Muscle of leg (tissue), 16 donors: Measurements from ENCODE around the gene UBC. TPM values are rescaled to one million over a fixed set of nuclear protein-coding genes. Genes with fewer than 3 reads are reported as not detected.

Experiments used
- DNase-seq: peaks from one replicate; pipeline ENCODE4 v3.0.0; 2013
- H3K27ac ChIP-seq: one replicate; pipeline ENCODE4 v1.5.1; 2013; ENCODE audit warnings: mild to moderate bottlenecking, low read length, control low read depth
- H3K27me3 ChIP-seq: one replicate; pipeline ENCODE4 v1.6.1; 2013; ENCODE audit warnings: low read length; ENCODE audit not compliant: control insufficient read depth, insufficient read depth
- H3K36me3 ChIP-seq: one replicate; pipeline ENCODE4 v1.6.1; 2013; ENCODE audit warnings: low read length; ENCODE audit not compliant: control insufficient read depth, insufficient read depth
- H3K4me1 ChIP-seq: one replicate; pipeline ENCODE4 v1.6.1; 2013; ENCODE audit warnings: low read length; ENCODE audit not compliant: control insufficient read depth, insufficient read depth
- H3K4me3 ChIP-seq: one replicate; pipeline ENCODE4 v1.5.1; 2013; ENCODE audit warnings: low read length, control low read depth
- H3K9me3 ChIP-seq: replicated peaks from 2 replicates; pipeline ENCODE4 v1.6.1; 2013; ENCODE audit warnings: low read depth, low read length; ENCODE audit not compliant: control insufficient read depth
- WGBS: methylation state at CpG from one replicate; pipeline ENCODE4 v1.1.5; 2013; ENCODE audit warnings: missing lambda C conversion rate; ENCODE audit not compliant: insufficient coverage; 5-methylcytosine and 5-hydroxymethylcytosine counted together
- long read RNA-seq, 11 donors: transcript quantifications; one replicate each; lab custom pipeline, GENCODE V29; 2026
- polyA plus RNA-seq, 8 donors: library from polyadenylated mRNA; unstranded; fragments of 120-200 nt; gene quantifications; one replicate each; pipeline versions ENCODE4 v1.2.1 to v1.2.3, GENCODE V29; 2013; ENCODE audit warnings: inconsistent platforms in 1 of 8, low replicate concordance in 1 of 8; ENCODE audit not compliant: insufficient read length in 8 of 8, insufficient read depth in 1 of 8
- total RNA-seq: library from RNA; stranded (reverse); fragments of 120-200 nt; gene quantifications from one replicate; pipeline ENCODE4 v1.2.4, GENCODE V29; 2013

The UBC gene
- 789 TPM for total RNA-seq
- polyA plus RNA-seq = 1,000 to 10,000 TPM in 1 of 8 donors, 100 to 1,000 TPM in 7; 692 to 1,042 (median 849) TPM
- long read RNA-seq, donor 1, transcript UBC-205 (1 exons, 3,745 nt) = major isoform, 190 of 302 reads
- long read RNA-seq, donor 1, transcript UBC-201 (2 exons, 2,688 nt) = minor isoform, 111 of 302 reads
- long read RNA-seq, donor 1, partial matches to known transcripts = 0 of 302 reads
- long read RNA-seq, donor 1, other reads (novel, unspliced or antisense) = 0 of 302 reads
- long read RNA-seq, donor 2, transcript UBC-201 (2 exons, 2,688 nt) = minor isoform, 25 of 60 reads
- long read RNA-seq, donor 2, transcript UBC-205 (1 exons, 3,745 nt) = major isoform, 35 of 60 reads
- long read RNA-seq, donor 2, partial matches to known transcripts = 0 of 60 reads
- long read RNA-seq, donor 2, other reads (novel, unspliced or antisense) = 0 of 60 reads
- long read RNA-seq, donor 3, transcript UBC-205 (1 exons, 3,745 nt) = major isoform, 575 of 818 reads
- long read RNA-seq, donor 3, transcript UBC-201 (2 exons, 2,688 nt) = minor isoform, 241 of 818 reads
- long read RNA-seq, donor 3, partial matches to known transcripts = 0 of 818 reads
- long read RNA-seq, donor 3, other reads (novel, unspliced or antisense) = 0 of 818 reads
- long read RNA-seq, donor 4, transcript UBC-201 (2 exons, 2,688 nt) = minor isoform, 174 of 509 reads
- long read RNA-seq, donor 4, transcript UBC-205 (1 exons, 3,745 nt) = major isoform, 335 of 509 reads
- long read RNA-seq, donor 4, partial matches to known transcripts = 0 of 509 reads
- long read RNA-seq, donor 4, other reads (novel, unspliced or antisense) = 0 of 509 reads
- long read RNA-seq, donor 5, transcript UBC-201 (2 exons, 2,688 nt) = minor isoform, 633 of 1,739 reads
- long read RNA-seq, donor 5, transcript UBC-205 (1 exons, 3,745 nt) = major isoform, 1,104 of 1,739 reads
- long read RNA-seq, donor 5, partial matches to known transcripts = 0 of 1,739 reads
- long read RNA-seq, donor 5, other reads (novel, unspliced or antisense) = 0 of 1,739 reads
- long read RNA-seq, donor 6, transcript UBC-205 (1 exons, 3,745 nt) = major isoform, 757 of 1,182 reads
- long read RNA-seq, donor 6, transcript UBC-201 (2 exons, 2,688 nt) = minor isoform, 420 of 1,182 reads
- long read RNA-seq, donor 6, transcript UBC-204 (2 exons, 624 nt) = minor isoform, 5 of 1,182 reads
- long read RNA-seq, donor 6, partial matches to known transcripts = 0 of 1,182 reads
- long read RNA-seq, donor 6, other reads (novel, unspliced or antisense) = 0 of 1,182 reads
- long read RNA-seq, donor 7, transcript UBC-201 (2 exons, 2,688 nt) = minor isoform, 308 of 877 reads
- long read RNA-seq, donor 7, transcript UBC-205 (1 exons, 3,745 nt) = major isoform, 567 of 877 reads
- long read RNA-seq, donor 7, partial matches to known transcripts = 0 of 877 reads
- long read RNA-seq, donor 7, other reads (novel, unspliced or antisense) = 0 of 877 reads
- long read RNA-seq, donor 8, transcript UBC-201 (2 exons, 2,688 nt) = minor isoform, 188 of 415 reads
- long read RNA-seq, donor 8, transcript UBC-205 (1 exons, 3,745 nt) = major isoform, 226 of 415 reads
- long read RNA-seq, donor 8, partial matches to known transcripts = 0 of 415 reads
- long read RNA-seq, donor 8, other reads (novel, unspliced or antisense) = 0 of 415 reads
- long read RNA-seq, donor 9, transcript UBC-201 (2 exons, 2,688 nt) = minor isoform, 214 of 737 reads
- long read RNA-seq, donor 9, transcript UBC-205 (1 exons, 3,745 nt) = major isoform, 522 of 737 reads
- long read RNA-seq, donor 9, partial matches to known transcripts = 0 of 737 reads
- long read RNA-seq, donor 9, other reads (novel, unspliced or antisense) = 0 of 737 reads
- long read RNA-seq, donor 10, transcript UBC-201 (2 exons, 2,688 nt) = minor isoform, 308 of 788 reads
- long read RNA-seq, donor 10, transcript UBC-205 (1 exons, 3,745 nt) = major isoform, 478 of 788 reads
- long read RNA-seq, donor 10, partial matches to known transcripts = 0 of 788 reads
- long read RNA-seq, donor 10, other reads (novel, unspliced or antisense) = 0 of 788 reads
- long read RNA-seq, donor 11, transcript UBC-205 (1 exons, 3,745 nt) = major isoform, 385 of 629 reads
- long read RNA-seq, donor 11, transcript UBC-201 (2 exons, 2,688 nt) = minor isoform, 236 of 629 reads
- long read RNA-seq, donor 11, partial matches to known transcripts = 0 of 629 reads
- long read RNA-seq, donor 11, other reads (novel, unspliced or antisense) = 6 of 629 reads

GRCh38 chr12:124914392-124915238, at the start of gene UBC:
Gene UBC, minus strand, starts transcription at chr12:124914650. Its CDS starts 879 bp downstream, at chr12:124913771.
- Histone ChIP-seq H3K27ac (peak within 1 kb of the TSS; percentile 100), H3K36me3 (peaks cover 26% of the 10 kb centered on the region), H3K4me3 (peak within 1 kb of the TSS; percentile 92), H3K27me3 (no peaks in the 10 kb centered on the region), H3K4me1 (peaks cover 44% of the 10 kb centered on the region), H3K9me3 (no peaks in the 10 kb centered on the region)
- peak; percentile 97 for DNase-seq
- WGBS = under 1% methylated on average over 75 of the region's 85 CpGs

DNA sequence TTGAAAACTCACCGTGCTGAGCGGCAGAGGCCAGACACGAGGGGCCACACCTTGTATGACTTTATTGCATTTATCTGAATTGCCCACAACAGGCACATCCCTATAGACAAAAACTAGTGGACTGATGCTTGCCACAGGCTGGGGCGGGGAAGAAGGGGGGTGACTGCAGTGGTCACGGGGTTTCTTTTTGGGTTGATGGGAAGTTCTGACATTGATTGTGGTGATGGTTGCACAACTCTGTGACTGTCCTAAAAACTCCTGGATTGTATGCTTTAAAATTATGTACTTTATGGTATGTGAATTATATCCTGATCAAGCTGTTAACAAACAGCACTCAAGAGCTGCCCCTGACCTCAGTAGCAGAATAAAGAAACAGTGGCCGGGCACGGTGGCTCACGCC, 48.8 kb upstream of the UBC start:
- peaks cover 65% of the 10 kb centered on the region for H3K36me3 ChIP-seq
- H3K9me3 ChIP-seq = no peaks in the 10 kb centered on the region
- no peaks in the 10 kb centered on the region for H3K4me1 ChIP-seq
- H3K27ac ChIP-seq = no peak overlapping the region
- no peak overlapping the region for H3K4me3 ChIP-seq
- DNase-seq = no peak
- WGBS = no CpG with 5 or more reads among the region's 8 CpGs
- no peaks in the 10 kb centered on the region for H3K27me3 ChIP-seq

DNA sequence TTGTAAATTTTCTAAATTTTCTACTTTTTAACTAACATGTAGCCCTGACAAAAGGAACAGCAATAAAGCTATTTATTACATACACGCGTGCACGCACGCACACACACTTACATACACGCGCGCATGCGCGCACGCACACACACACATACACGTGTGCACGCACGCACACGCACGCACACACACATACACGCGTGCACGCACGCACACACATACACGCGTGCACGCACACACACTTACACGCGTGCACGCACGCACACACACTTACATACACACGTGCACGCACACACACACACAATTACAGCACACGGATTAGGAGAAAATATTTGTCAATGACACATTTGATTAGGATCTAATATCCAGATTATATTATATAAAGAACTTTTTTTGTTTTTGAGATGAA, 46.6 kb upstream of the UBC start:
- WGBS = 100% methylated on average over 4 of the region's 29 CpGs
- H3K36me3 ChIP-seq = peaks cover 64% of the 10 kb centered on the region

DNA sequence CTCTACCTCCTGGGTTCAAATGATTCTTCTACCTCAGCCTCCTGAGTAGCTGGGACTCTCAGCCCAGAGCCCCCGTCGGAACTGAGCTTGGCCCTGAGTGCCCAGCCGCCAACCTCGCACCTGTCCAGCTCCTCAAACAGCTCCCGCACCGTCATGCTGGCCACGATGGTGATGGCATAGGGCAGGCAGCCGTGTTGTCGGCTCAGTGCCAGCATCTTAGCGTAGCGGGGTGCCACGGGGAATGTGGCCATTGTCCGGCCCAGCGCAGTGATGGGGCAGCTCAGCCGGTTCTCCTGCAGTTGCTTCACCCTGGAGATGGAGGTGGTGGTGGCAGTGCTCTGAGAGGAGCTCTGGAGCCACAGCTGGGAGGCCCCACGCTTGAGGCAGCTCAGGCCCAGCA, 42.1 kb upstream of the UBC start:
- Histone ChIP-seq H3K4me1 (no peaks in the 10 kb centered on the region), H3K27me3 (no peaks in the 10 kb centered on the region), H3K9me3 (no peaks in the 10 kb centered on the region), H3K36me3 (peaks cover 66% of the 10 kb centered on the region), H3K27ac (no peak overlapping the region), H3K4me3 (no peak overlapping the region)
- 92% methylated on average over 16 of the region's 16 CpGs for WGBS
- no peak for DNase-seq

More for the DNA sequence above, 46.6 kb upstream of the UBC start:
- H3K27ac ChIP-seq = no peak overlapping the region
- no peaks in the 10 kb centered on the region for H3K4me1 ChIP-seq
- DNase-seq = no peak
- no peaks in the 10 kb centered on the region for H3K9me3 ChIP-seq
- no peak overlapping the region for H3K4me3 ChIP-seq
- H3K27me3 ChIP-seq = no peaks in the 10 kb centered on the region

GRCh38 chr12:124954771-124955170, 40.3 kb upstream of the UBC start:
- Histone ChIP-seq H3K27me3 (no peaks in the 10 kb centered on the region), H3K4me1 (no peaks in the 10 kb centered on the region), H3K4me3 (no peak overlapping the region), H3K9me3 (no peaks in the 10 kb centered on the region), H3K36me3 (peaks cover 75% of the 10 kb centered on the region), H3K27ac (no peak overlapping the region)
- no peak for DNase-seq
- 92% methylated on average over 2 of the region's 4 CpGs for WGBS

GRCh38 chr12:124953689-124954405, 39.4 kb upstream of the UBC start:
- Histone ChIP-seq H3K27me3 (no peaks in the 10 kb centered on the region), H3K9me3 (no peaks in the 10 kb centered on the region), H3K27ac (no peak overlapping the region), H3K4me3 (no peak overlapping the region), H3K36me3 (peaks cover 79% of the 10 kb centered on the region), H3K4me1 (no peaks in the 10 kb centered on the region)
- 92% methylated on average over 26 of the region's 32 CpGs for WGBS
- no peak for DNase-seq

GRCh38 chr12:124952801-124953200, 38.4 kb upstream of the UBC start:
- Histone ChIP-seq H3K27me3 (no peaks in the 10 kb centered on the region), H3K9me3 (no peaks in the 10 kb centered on the region), H3K4me3 (no peak overlapping the region), H3K27ac (no peak overlapping the region), H3K36me3 (peaks cover 79% of the 10 kb centered on the region), H3K4me1 (peaks cover 3% of the 10 kb centered on the region)
- no peak for DNase-seq
- WGBS = 0% methylated on average over 1 of the region's 8 CpGs

- no peak for DNase-seq
- H3K9me3 ChIP-seq = no peaks in the 10 kb centered on the region
- H3K4me3 ChIP-seq = no peak overlapping the region
- H3K36me3 ChIP-seq = peaks cover 80% of the 10 kb centered on the region
- no peaks in the 10 kb centered on the region for H3K27me3 ChIP-seq
- H3K4me1 ChIP-seq = peaks cover 7% of the 10 kb centered on the region
- 94% methylated on average over 13 of the region's 17 CpGs for WGBS
- H3K27ac ChIP-seq = no peak overlapping the region
Measured at GRCh38 chr12:124952295-124952694, 37.8 kb upstream of the UBC start.
